Measurements from ENCODE around the gene FBXO46.

The FBXO46 gene

GRCh38 chr19:45771311-45771933, 40.7 kb upstream of the FBXO46 start:
- Histone ChIP-seq H3K4me1 (ENCODE audit: control insufficient read depth, insufficient read depth, low read length, unreplicated experiment) (no peaks in the 10 kb centered on the region), H3K36me3 (ENCODE audit: insufficient read depth, low read length) (no peaks in the 10 kb centered on the region), H3K4me3 (ENCODE audit: low read depth, low read length) (no peak overlapping the region), H3K79me2 (ENCODE audit: control insufficient read depth, insufficient read depth, low read length, unreplicated experiment) (peaks cover 4% of the 10 kb centered on the region), H3K27me3 (ENCODE audit: insufficient read depth, low read length) (no peaks in the 10 kb centered on the region), H3K27ac (ENCODE audit: low read depth, low read length) (no peak overlapping the region), H2AFZ (ENCODE audit: low read length, unreplicated experiment) (no peak overlapping the region)

- H3K36me3 ChIP-seq (ENCODE audit: insufficient read depth, low read length): no peaks in the 10 kb centered on the region
- H3K79me2 ChIP-seq (ENCODE audit: control insufficient read depth, insufficient read depth, low read length, unreplicated experiment): peaks cover 7% of the 10 kb centered on the region
- H2AFZ ChIP-seq (ENCODE audit: low read length, unreplicated experiment): no peak overlapping the region
- H3K27ac ChIP-seq (ENCODE audit: low read depth, low read length): peak overlapping the region; percentile 61
- no peaks in the 10 kb centered on the region for H3K4me1 ChIP-seq (ENCODE audit: control insufficient read depth, insufficient read depth, low read length, unreplicated experiment)
- no peaks in the 10 kb centered on the region for H3K27me3 ChIP-seq (ENCODE audit: insufficient read depth, low read length)
- peak overlapping the region; percentile 70 for H3K4me3 ChIP-seq (ENCODE audit: low read depth, low read length)
Measured at GRCh38 chr19:45770192-45771101, 39.8 kb upstream of the FBXO46 start.

- Histone ChIP-seq H3K27me3 (ENCODE audit: insufficient read depth, low read length) (no peaks in the 10 kb centered on the region), H3K4me1 (ENCODE audit: control insufficient read depth, insufficient read depth, low read length, unreplicated experiment) (no peaks in the 10 kb centered on the region), H3K36me3 (ENCODE audit: insufficient read depth, low read length) (no peaks in the 10 kb centered on the region), H2AFZ (ENCODE audit: low read length, unreplicated experiment) (no peak overlapping the region), H3K27ac (ENCODE audit: low read depth, low read length) (peak overlapping the region; percentile 61), H3K79me2 (ENCODE audit: control insufficient read depth, insufficient read depth, low read length, unreplicated experiment) (peaks cover 7% of the 10 kb centered on the region), H3K4me3 (ENCODE audit: low read depth, low read length) (peak overlapping the region; percentile 70)
Measured at GRCh38 chr19:45769821-45770191, 39.1 kb upstream of the FBXO46 start.

- Histone ChIP-seq H3K4me1 (ENCODE audit: control insufficient read depth, insufficient read depth, low read length, unreplicated experiment) (no peaks in the 10 kb centered on the region), H3K27me3 (ENCODE audit: insufficient read depth, low read length) (no peaks in the 10 kb centered on the region), H3K79me2 (ENCODE audit: control insufficient read depth, insufficient read depth, low read length, unreplicated experiment) (peaks cover 7% of the 10 kb centered on the region), H3K27ac (ENCODE audit: low read depth, low read length) (peak within 1 kb of the TSS; percentile 87), H3K36me3 (ENCODE audit: insufficient read depth, low read length) (no peaks in the 10 kb centered on the region), H3K4me3 (ENCODE audit: low read depth, low read length) (peak within 1 kb of the TSS; percentile 88), H2AFZ (ENCODE audit: low read length, unreplicated experiment) (no peak within 1 kb of the TSS)
Measured at GRCh38 chr19:45768984-45769782, 38.5 kb upstream of the FBXO46 start, which contains the start of gene SIX5. SIX5 (minus strand) TSS chr19:45769252; CDS start chr19:45768844, 408 bp downstream.

- H3K79me2 ChIP-seq (ENCODE audit: control insufficient read depth, insufficient read depth, low read length, unreplicated experiment): peaks cover 7% of the 10 kb centered on the region
- no peaks in the 10 kb centered on the region for H3K27me3 ChIP-seq (ENCODE audit: insufficient read depth, low read length)
- H3K36me3 ChIP-seq (ENCODE audit: insufficient read depth, low read length): no peaks in the 10 kb centered on the region
- peak overlapping the region; percentile 88 for H3K4me3 ChIP-seq (ENCODE audit: low read depth, low read length)
- H2AFZ ChIP-seq (ENCODE audit: low read length, unreplicated experiment): no peak overlapping the region
- H3K27ac ChIP-seq (ENCODE audit: low read depth, low read length): peak overlapping the region; percentile 87
- no peaks in the 10 kb centered on the region for H3K4me1 ChIP-seq (ENCODE audit: control insufficient read depth, insufficient read depth, low read length, unreplicated experiment)
Measured at GRCh38 chr19:45768655-45768983, 37.9 kb upstream of the FBXO46 start.

- Histone ChIP-seq H3K36me3 (ENCODE audit: insufficient read depth, low read length) (no peaks in the 10 kb centered on the region), H3K27ac (ENCODE audit: low read depth, low read length) (peak overlapping the region; percentile 87), H3K79me2 (ENCODE audit: control insufficient read depth, insufficient read depth, low read length, unreplicated experiment) (peaks cover 7% of the 10 kb centered on the region), H3K27me3 (ENCODE audit: insufficient read depth, low read length) (no peaks in the 10 kb centered on the region), H3K4me3 (ENCODE audit: low read depth, low read length) (peak overlapping the region; percentile 88), H3K4me1 (ENCODE audit: control insufficient read depth, insufficient read depth, low read length, unreplicated experiment) (no peaks in the 10 kb centered on the region), H2AFZ (ENCODE audit: low read length, unreplicated experiment) (no peak overlapping the region)
Measured at GRCh38 chr19:45767881-45768654, 37.4 kb upstream of the FBXO46 start.

- peak overlapping the region; percentile 87 for H3K27ac ChIP-seq (ENCODE audit: low read depth, low read length)
- peak overlapping the region; percentile 88 for H3K4me3 ChIP-seq (ENCODE audit: low read depth, low read length)
- H3K36me3 ChIP-seq (ENCODE audit: insufficient read depth, low read length): no peaks in the 10 kb centered on the region
- H3K79me2 ChIP-seq (ENCODE audit: control insufficient read depth, insufficient read depth, low read length, unreplicated experiment): peaks cover 7% of the 10 kb centered on the region
- H3K4me1 ChIP-seq (ENCODE audit: control insufficient read depth, insufficient read depth, low read length, unreplicated experiment): no peaks in the 10 kb centered on the region
- no peak overlapping the region for H2AFZ ChIP-seq (ENCODE audit: low read length, unreplicated experiment)
- H3K27me3 ChIP-seq (ENCODE audit: insufficient read depth, low read length): no peaks in the 10 kb centered on the region
Measured at GRCh38 chr19:45767410-45767880, 36.7 kb upstream of the FBXO46 start.

- Histone ChIP-seq H3K27ac (ENCODE audit: low read depth, low read length) (peak overlapping the region; percentile 87), H3K36me3 (ENCODE audit: insufficient read depth, low read length) (no peaks in the 10 kb centered on the region), H3K4me1 (ENCODE audit: control insufficient read depth, insufficient read depth, low read length, unreplicated experiment) (no peaks in the 10 kb centered on the region), H3K4me3 (ENCODE audit: low read depth, low read length) (peak overlapping the region; percentile 88), H3K27me3 (ENCODE audit: insufficient read depth, low read length) (no peaks in the 10 kb centered on the region), H3K79me2 (ENCODE audit: control insufficient read depth, insufficient read depth, low read length, unreplicated experiment) (peaks cover 7% of the 10 kb centered on the region), H2AFZ (ENCODE audit: low read length, unreplicated experiment) (no peak overlapping the region)
Measured at GRCh38 chr19:45766869-45767346, 36.2 kb upstream of the FBXO46 start.

- Histone ChIP-seq H3K4me3 (ENCODE audit: low read depth, low read length) (peak overlapping the region; percentile 88), H3K79me2 (ENCODE audit: control insufficient read depth, insufficient read depth, low read length, unreplicated experiment) (peaks cover 7% of the 10 kb centered on the region), H3K4me1 (ENCODE audit: control insufficient read depth, insufficient read depth, low read length, unreplicated experiment) (no peaks in the 10 kb centered on the region), H3K27me3 (ENCODE audit: insufficient read depth, low read length) (no peaks in the 10 kb centered on the region), H3K27ac (ENCODE audit: low read depth, low read length) (peak overlapping the region; percentile 87), H2AFZ (ENCODE audit: low read length, unreplicated experiment) (no peak overlapping the region), H3K36me3 (ENCODE audit: insufficient read depth, low read length) (no peaks in the 10 kb centered on the region)
Measured at GRCh38 chr19:45766296-45766868, 35.7 kb upstream of the FBXO46 start.
